ENCODE measurements around the gene CIB4.
A peak's percentile ranks its signal among the peaks of the same experiment; 100 is the strongest.

The CIB4 gene

DNA sequence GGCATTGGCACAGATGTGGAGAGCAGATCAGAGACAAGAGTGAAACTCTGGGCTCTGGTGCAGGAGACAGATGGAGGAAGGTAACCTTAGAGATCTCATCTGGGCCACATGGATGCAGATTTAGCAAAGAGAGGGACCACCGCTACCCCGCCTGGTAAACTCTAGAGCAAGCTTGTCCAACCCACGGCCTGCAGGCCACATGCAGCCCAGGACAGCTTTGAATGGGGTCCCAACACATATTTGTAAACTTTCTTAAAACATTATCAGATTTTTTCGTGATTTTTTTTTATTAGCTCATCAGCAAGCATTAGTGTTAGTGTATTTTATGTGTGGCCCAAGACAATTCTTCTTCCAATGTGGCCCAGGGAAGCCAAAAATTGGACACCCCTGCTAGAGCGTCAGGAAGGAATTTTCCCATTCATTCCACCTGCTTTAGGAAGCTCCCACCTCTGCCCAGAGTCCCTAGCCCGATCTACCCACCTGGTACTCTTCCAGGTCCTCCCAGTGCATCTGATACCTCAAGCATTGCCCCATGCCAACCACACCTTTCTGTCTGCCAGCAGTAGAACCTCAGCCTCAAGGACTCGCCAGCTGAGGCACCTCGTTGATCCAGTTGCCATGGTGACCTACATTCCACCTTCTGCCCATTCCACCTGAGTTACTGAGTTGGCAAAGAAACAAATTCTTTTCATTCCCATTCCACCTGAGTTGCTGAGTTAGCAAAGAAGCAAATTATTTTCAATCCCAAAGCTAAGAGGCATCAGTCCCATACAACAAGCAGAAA, at the start of gene CIB4:
Gene CIB4, minus strand, starts transcription at position 586 of the 784 bp plus-strand sequence. Its CDS starts 52 bp downstream, at position 534.
- peak; percentile 46 for DNase-seq

DNA sequence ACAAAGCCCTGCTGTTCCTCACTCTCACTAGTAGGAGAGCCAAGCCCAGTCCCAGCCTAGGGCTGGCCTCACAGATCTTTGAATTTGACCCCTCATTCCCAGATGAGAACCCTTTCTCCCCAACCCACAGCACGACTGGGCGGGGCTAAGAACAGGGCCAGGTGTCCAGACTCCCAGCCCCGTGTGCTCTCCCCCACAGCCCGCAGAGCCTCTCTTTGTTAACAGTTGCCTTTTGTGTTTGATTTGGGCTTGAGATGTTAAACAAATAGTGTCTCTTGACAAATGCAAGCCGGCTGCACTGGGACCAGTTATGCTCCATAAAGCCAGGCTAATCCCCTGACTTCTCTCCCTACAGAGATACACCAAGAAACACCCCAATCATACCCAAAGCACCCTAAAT, 46.6 kb upstream of the CIB4 start:
- DNase-seq = no peak

DNA sequence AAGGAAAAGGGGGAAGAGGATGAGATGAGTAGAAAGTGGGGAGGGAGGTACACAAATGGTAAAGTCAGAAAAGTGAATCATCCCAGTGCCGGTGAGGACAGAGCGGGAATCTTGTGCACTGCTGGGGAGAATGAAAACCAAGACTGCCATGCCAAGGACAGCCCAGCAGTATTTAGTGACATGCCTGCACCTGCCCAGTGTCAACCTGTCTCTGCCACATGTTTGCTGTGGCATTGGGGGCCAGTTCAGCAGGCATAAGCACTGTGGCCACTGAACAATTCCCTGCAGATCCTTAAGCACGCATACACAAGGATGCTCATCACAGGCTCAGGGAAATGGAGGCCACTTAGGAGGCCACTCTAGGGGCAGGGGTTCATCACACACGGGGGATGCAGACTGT, 46.2 kb upstream of the CIB4 start:
- DNase-seq = no peak

DNA sequence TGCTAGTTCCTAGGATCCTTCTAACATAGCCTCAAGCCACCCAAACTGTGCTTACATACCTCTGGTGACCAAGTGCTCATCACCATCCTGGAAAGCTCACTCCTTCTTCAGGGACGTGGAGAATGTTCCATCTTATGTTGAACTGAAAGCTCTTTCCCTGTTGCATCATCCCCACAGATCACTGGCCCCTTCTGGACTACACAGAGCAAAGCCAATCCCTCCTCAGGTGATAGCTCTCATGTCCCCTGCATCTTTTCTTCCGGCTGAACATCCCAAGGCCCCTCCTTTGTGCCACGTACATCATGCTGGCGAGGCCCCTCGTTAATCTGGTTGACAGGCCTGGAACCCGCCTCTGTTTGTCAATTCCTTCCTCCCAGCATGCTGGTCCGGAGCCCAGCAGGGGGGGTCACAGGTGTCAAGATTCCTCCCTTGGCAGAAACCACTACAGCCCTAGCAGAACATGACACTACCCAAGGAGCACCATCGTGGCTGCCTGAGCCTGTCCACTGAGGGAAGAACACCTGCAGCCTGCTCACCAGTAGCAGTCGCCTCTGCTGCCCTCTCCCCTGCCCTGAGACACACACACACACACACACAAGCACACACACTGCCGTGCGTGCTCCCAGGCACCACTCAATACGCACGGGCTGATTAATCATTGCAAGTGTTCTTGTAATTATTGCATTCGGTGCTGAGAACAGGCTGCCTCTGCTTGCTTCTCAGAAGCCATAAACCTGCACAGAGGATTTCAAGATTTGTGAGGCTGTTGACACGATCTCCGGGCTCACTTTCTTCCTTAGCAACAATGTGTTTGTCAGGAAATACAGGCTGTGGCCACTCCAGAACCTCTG, 45.0 kb upstream of the CIB4 start:
- DNase-seq = no peak

DNA sequence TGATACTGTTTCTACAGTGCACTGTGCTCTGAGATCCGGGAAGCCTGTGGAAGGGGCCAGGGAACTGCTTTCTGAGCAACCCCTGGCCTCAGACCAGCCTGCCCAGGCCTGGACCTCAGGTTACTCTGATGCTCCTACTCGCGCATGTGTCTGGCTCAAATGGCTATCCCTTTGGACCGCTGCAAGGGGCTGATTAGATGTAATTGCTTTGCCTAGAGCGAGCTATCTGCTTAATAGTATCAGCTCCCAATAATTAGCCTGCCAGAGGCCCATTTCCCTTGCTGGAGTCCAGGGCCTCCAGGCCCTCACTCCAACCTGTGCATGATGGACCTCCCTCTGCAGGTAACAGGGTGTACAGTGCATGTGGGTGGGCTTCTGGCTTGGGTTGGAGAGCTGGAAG, 44.2 kb upstream of the CIB4 start:
- no peak for DNase-seq

DNA sequence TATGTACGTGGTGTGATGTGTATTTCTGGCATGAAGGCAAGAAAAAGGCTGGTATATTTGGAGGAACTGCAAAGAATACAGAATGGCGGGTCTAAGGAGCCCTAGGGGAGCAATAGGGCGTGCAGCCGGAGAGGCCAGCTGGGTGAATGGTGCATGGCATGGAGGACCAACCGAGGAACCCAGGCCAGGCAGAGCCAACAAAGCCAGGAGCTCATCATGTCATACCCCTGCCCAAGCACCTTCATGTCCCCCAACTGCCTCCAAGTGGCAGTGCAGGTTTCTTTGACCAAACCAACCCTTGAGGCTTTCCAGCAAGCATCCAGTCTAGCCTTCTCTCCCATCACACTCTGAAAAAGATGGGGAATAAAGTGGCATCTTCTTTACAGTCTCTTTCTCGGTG, 42.4 kb upstream of the CIB4 start:
- peak; percentile 17 for DNase-seq

DNA sequence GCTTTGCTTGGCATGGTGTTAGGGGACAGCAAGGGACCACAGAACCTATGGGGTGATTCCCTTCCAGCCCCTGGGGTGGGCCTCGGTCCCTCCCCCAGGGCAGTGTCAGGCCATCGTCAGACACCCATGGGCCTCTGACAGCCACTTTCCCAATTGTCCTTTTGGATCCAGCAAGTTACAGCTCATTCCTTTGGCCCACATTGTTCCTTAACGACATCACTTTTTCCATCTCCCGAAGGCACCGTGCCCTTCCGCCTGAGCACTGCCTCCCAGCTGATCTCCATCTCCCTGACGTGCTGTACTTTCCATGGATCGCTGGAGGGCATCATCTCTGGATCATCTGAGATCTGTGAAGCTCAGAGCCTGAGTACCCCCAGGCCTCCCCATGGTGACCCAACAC, 41.0 kb upstream of the CIB4 start:
- DNase-seq = peak; percentile 9

DNA sequence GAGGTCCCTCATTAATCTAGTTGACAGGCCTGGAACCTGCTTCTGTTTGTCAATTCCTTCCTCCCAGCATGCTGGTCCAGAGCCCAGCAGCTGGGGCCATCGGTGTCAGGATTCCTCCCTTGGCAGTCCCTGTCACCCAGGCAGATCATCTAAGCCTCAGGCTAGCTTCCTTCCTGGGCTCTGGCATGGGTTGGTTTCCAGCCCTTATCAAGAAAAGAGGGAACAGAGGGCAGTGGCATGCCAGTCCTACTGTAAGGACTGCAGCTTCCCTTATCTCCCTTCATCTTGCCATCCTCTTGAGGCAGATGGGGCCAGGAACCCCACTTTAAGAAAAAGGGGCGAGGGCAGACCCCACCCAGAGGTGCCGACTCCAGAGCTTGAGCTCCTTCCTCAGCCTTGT, 40.5 kb upstream of the CIB4 start:
- DNase-seq = peak; percentile 19

DNA sequence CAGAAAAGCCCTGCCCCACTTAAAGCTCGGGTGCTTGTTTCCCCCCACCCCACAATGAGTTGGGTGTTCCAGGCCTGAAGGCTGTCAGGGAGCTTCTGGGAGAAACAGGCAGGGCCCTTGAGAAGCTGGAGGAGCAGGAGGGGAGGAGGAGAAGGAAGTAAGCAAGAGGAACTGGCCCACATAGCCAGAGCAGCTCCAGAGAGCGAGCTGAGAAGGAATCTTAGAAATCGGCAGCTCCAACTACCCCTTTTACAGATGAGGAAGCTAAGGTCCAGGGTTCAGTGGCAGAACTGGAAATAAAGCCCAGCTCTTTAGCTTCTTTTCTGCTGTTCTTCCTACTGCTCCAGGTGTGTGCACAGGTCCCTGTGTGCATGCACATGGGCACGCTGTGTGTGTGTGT, 38.7 kb upstream of the CIB4 start:
- DNase-seq = peak; percentile 1

DNA sequence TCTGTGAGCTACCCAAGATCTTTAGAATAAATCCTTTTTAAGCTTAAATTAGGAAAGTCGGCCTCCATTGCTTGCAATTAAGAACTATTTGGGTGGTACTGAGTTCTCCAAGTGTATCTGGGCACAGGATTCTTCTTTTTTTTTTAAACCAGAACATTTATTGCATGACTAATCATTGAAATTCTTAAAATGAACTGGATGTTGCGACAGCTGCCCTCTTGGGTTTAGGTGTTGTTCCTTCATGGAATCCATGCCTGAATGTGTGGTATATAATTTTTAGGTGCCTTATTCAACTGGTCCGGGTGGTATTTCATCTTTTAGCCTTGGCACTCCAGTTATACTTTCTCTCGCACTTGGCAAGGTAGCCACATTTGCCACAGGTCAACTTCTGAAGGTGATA, 36.9 kb upstream of the CIB4 start:
- no peak for DNase-seq

DNA sequence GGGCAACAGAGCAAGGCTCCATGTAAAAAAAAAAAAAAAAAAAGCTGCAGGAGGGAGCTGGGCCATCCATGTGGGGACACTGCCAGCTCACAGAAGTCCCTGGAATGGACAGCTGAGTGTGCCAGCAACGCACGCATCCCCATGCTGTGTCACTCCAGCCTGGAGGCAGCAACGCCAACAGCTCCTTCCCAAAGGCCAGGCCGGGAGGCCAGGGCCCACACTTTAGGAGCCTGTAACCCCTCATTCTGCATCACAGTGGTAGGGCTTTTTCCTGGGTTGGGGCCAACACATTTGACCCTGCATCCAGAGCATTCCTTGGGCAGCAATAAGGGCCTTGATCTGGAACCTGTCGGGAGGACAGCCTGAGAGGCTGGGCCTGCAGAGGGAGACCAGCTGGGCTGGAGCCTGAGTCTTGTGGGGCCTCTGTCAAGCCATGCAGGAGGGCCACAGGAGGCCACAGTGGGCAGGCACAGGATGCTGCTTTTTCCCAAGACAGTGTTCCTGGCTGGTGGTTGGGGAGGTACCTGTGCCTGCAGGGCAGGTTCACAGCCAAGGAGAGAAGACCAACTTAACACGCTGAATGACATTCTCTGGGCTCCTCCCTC, 34.6 kb upstream of the CIB4 start:
- DNase-seq = peak; percentile 42

DNA sequence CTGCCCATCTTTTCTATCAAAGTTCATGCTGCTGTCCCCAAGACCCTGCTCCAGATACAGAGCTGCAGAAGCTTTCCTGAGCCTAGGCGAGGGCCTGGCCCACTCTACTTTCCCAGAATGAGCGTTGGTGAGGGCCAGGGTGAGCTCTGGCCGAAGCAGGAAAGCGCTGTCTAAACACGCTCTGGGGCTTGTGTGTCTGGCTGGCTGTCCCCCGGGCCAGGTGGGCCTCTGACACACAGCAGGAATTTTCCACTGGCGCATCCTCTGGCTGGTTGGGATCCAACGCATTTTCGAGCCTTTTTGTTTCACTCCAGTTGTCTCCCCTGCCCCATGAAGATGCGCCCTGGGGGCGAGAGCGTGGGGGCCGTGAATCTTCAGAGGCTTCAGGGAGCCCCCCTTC, 33.6 kb upstream of the CIB4 start:
- DNase-seq = peak; percentile 37

DNA sequence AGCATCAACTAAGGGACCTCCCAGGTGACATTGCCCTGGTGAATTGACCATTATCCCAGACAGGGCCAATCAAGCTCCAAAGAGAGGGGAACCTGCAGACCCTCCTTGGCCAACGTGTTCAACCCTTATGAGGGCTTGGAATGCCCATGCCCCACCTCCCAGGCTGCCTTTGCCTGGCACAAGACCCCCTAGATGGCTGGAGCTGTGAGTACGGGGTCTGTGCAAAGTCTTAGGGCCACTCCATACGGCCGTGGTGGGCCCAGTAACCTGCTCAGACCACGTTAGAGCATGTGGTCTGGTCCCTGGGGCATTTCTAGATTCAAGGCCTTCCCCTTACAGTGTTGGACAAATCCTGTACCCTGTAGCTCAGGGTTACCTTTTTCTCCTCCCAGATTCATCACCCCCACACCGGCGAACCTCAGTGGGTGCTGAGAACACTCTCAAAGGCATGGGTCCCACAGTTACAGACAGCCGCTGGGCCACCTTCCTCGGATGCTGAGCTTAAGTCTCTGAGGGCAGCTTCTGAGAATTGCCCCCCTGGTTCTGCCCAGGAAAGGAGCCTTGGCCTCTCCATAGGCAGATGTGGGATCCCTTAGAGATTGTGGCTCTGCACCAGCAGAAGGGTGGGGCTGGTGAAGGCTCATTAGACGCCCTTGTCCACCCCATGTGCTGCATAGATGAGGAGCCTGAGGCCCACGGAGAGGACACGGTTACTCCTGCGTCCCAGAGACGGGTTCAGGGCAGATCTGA, 33.0 kb upstream of the CIB4 start:
- DNase-seq = peak; percentile 48

DNA sequence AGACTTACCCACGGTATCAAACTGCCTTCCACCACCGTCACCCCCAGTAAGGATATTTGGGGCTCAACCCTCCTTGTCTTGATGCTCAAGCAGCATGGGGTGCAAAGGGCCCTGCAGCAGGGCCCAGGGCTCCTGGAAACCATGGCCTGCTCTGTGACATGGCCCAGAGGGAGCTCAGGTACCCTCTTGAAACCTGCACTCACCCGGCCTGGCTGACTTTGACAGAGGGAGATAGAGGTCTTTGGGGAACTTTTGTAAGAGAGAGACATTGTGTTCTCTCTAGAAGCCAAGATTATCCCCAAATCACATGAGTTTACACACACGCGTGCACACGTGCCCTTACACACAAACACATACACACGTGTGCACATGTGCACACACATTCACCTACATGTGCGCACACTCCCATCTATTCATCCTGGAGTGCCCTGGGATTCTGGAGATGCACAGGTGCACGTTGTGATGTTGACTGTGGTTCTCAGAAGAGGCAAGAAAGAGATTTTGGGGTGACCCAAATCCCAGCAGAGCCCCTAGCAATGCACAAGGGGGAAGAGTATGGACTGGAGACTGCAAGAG, 31.7 kb upstream of the CIB4 start:
- peak; percentile 22 for DNase-seq

DNA sequence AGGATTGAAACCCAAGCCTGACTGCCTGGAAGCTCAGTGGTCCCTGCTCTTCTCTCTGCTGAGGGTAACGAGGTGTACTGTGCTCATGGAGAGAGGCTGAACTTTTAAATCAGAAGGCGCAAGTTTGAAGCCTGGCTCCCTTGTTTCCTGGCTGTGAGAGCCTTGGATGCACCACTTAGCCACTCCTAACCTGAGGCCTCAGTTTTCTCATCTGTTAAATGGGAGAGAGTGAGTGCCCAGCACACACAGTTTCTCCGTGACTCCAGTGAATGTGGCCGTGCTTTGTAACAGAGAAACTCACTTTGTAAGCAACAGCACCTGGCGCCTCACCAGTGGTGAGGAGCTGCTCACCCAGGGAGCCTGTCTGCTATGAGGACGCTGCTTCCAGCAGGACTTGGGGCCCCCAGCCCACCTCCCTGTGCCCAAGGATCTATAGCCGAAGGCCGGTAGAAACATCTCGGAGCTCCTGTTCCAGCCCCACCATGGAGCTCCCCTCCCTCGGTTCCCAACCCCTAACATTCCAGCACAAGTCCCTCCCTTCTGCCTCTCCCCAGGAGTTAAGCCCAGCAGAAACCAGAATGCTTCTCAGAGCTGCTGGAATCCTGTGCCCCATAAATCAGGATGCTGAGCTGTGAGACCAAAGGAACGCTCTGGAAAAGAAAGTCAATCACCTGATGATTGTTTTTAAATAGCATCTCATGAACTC, 31.1 kb upstream of the CIB4 start:
- DNase-seq = peak; percentile 39

DNA sequence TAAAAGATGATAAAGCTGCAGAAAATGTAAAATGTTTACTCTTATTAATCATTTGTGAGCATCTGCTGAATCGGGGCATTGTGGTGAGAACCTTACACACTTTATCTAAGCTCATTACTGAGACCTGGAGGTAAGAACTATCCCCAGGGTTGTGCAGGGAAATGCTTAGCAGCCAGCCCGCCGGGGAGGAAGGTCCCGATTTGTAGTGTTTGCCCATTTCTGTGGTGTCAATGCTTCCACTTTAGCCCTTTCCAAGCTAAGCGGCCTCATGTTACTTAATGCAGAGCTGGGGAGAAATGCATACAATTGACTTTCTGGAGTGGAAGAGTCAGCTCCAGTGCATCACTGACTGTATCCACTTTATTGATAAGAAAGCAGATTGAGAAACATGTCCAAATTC, 30.5 kb upstream of the CIB4 start:
- DNase-seq = peak; percentile 10

DNA sequence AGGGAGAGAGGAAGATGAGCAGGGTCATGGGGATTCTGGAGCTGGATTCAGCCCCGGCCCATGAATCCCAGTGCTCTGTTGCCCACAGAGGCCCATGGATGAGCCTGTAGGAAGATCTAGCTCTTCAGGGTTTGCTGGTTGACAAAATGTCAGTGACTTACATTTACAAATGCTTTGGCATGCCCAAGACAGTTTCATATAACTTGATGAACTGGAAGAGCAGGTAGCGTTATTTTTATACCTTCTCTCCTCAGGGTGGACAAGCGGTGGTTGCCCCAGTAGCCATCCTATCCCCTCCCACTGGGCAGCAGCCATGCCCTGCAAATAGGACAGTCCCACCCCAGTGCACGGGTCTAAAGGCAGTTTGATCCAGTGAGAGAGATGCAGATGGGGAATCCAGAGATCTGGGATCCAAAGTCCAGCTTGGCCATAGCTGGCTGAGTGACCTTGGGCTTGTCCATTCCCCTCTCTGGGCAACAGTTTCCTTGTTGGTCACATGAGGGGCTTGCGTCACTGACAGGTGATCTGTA, 29.8 kb upstream of the CIB4 start:
- peak; percentile 5 for DNase-seq

DNA sequence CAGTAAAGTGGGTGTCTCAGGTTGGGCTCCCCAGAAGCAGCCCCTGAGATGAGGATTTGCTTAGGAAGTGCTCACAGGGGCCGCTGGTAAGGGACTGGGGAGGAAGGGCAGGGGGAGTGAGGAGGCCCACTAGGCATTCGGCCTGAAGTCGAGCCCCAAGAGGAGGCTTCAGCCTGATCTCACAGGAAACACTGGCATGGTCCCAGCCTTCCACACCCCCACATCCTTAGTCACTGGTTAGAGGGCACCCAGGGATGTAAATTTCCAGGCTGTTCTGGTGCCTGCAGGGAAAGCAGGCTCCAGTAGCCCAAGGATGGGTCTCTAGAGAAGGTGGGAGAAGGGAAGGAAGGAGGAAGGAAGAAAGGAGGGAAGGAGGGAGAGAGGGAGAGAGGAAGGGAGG, 29.0 kb upstream of the CIB4 start:
- DNase-seq = no peak

DNA sequence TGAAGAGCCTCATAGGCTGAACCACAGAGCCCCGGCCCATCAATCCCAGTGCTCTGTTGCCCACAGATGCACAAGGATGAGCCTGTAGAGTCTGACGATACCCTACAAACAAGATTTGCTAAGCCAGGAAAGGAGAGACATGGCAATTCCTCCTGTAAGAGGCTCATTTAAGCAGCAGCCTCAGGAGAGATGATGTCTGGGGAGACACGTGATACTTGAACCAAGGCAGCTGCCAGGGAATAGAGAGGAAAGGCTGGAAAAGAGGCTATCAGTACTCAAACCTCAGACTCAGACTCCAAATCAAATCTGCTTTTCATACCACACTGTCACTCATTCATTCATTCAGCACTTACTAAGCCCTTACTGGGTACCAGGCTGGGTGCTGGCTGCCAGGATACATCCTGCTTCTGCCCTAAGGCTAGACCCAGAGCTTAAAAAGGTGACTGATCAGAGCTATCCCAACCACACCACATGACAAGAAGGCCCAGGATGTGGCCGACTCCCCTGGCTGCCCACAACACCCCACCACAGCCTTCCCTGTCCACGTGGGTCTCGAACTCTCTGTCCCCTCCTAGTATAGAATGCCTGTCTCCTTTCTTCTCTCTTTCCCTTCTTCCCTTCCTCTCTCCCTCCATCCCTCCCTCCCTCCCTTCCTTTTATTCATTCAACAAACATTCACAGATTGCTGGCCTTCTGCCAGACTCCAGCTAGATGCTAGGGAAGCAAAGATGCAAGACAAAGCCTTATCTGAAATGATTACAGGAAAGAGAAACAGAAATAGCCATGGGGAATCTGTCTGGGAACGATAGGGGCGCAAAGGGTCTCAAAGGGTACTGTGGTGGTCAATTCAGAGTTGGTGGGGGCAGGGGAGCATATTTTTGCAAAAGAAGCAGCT, 27.9 kb upstream of the CIB4 start:
- no peak for DNase-seq

DNA sequence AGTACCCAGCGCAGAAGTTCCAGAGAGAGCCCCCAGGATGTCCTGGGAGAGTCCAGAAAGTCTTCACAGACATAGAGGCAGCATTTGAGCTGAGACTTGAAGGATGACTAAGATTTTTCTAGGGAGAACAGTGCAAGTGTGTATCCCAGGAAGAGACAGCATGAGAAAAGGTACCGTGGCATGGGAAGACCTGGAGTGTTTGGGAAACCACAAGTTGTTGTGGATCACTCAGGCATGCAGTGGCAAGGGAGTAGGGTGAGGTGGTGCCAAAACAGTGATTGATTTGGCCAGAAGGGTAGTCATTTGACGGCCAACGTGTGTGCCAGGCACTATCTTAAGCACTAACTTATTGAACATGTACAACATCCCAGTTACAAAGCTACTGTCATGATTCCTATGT, 26.9 kb upstream of the CIB4 start:
- no peak for DNase-seq

DNA sequence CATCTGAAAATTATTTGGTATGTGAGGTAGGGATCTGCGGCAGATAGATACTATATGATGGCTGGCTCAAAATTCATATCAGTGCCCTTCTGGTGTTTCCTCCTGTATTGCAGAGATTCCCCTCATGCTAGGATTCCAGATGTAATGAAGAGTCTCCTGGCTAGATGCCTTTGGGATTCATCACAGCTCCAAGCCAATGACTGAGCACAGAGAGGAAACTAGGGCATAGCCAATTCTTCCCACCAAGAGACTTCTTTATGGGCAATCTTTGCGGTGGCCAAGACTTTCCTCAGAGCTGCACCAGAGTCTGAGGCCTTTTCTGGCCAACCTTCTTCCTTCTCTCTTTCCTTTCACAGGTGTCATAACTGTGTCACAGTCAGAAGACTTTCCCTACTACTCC, 25.5 kb upstream of the CIB4 start:
- no peak for DNase-seq
